RPMI7951 (cell line): ENCODE results near the gene RRP8. TPM values are rescaled to one million over a fixed set of nuclear protein-coding genes. Genes with fewer than 3 reads are reported as not detected.

ENCODE experiments used
- total RNA-seq: library from RNA; depleted of rRNA; stranded (reverse); fragments of >200 nt; shearing (Covaris generic); gene quantifications from 2 replicates; pipeline ENCODE4 v1.2.3, GENCODE V29; 2014; rRNA removed

RRP8 gene
- total RNA-seq, 1 experiment from 2014 or later, result 20.7 TPM

Other genes with a start within 250 kb of the RRP8 start
- 40.0 and 45.3 TPM in 2 replicates for gene SMPD1, start 213.1 kb downstream of the RRP8 start, total RNA-seq
- 17.3 and 22.1 TPM in 2 replicates for gene APBB1, start 184.5 kb downstream of the RRP8 start, total RNA-seq
- 0.48 TPM in 1 of 2 replicates, not detected in the other for gene HPX, start 162.6 kb downstream of the RRP8 start, total RNA-seq
- gene TRIM3, start 129.7 kb downstream of the RRP8 start, total RNA-seq, result 11.3 and 12.2 TPM in 2 replicates
- gene ARFIP2, start 122.3 kb downstream of the RRP8 start, total RNA-seq, result 52.5 and 54.5 TPM in 2 replicates
- 26.2 and 30.7 TPM in 2 replicates for gene TIMM10B, start 122.1 kb downstream of the RRP8 start, total RNA-seq
- gene DNHD1, start 106.3 kb downstream of the RRP8 start, total RNA-seq, result 1.5 and 1.7 TPM in 2 replicates
- gene ILK, start 158 bp upstream of the RRP8 start, total RNA-seq, result 226 and 231 TPM in 2 replicates
- 44.5 and 81.9 TPM in 2 replicates for gene TAF10, start 8.6 kb upstream of the RRP8 start, total RNA-seq
- 20.3 and 22.6 TPM in 2 replicates for gene TPP1, start 15.8 kb upstream of the RRP8 start, total RNA-seq
- gene DCHS1, start 52.2 kb upstream of the RRP8 start, total RNA-seq, result 3.8 and 4.3 TPM in 2 replicates
- 98.0 and 98.4 TPM in 2 replicates for gene MRPL17, start 79.7 kb upstream of the RRP8 start, total RNA-seq
- 0.39 and 0.84 TPM in 2 replicates for gene OR2AG2, start 168.4 kb upstream of the RRP8 start, total RNA-seq
- not detected in 2 replicates for gene OR2AG1, start 179.4 kb upstream of the RRP8 start, total RNA-seq
- gene OR6A2, start 196.1 kb upstream of the RRP8 start, total RNA-seq, result 0.10 and 0.24 TPM in 2 replicates
- gene OR10A5, start 242.1 kb upstream of the RRP8 start, total RNA-seq, result not detected in 2 replicates